ENCODE results near the gene SUCLG2.

- TF ChIP-seq ZBTB1 (tag by site-specific recombination; IDR thresholded peaks at IDR 0.05) (no peak), CTCF (tag by site-specific recombination; IDR thresholded peaks at IDR 0.05) (no peak), HOXA7 (CRISPR knock-in tag; IDR thresholded peaks at IDR 0.05; ENCODE audit: borderline replicate concordance) (no peak), ZNF335 (tag by site-specific recombination; conservative IDR thresholded peaks at IDR 0.05) (no peak), ZNF274 (IDR thresholded peaks at IDR 0.05; ENCODE audit: low read length) (no peak), ZNF274 (tag by site-specific recombination; IDR thresholded peaks at IDR 0.05; ENCODE audit: borderline replicate concordance) (no peak), ZSCAN5A (tag by site-specific recombination; IDR thresholded peaks at IDR 0.05) (no peak), ZNF16 (tag by site-specific recombination; IDR thresholded peaks at IDR 0.05; ENCODE audit: low read depth) (no peak), KLF1 (tag by site-specific recombination; IDR thresholded peaks at IDR 0.05) (no peak), KLF16 (tag by site-specific recombination; IDR thresholded peaks at IDR 0.05) (no peak)
Observed at GRCh38 chr3:67335813-67336212, 318.6 kb downstream of the SUCLG2 start.
